Neural cell (in vitro differentiated cells): Measurements from ENCODE around the gene CLHC1. TPM values are rescaled to one million over a fixed set of nuclear protein-coding genes. Genes with fewer than 3 reads are reported as not detected.

Experiments used
- H2AFZ ChIP-seq: fragments of 200-600, 300-800 bp; sonication (generic), shearing (Covaris generic); 2 replicates; pipeline ENCODE4 v1.6.0; 2014; ENCODE audit warnings: low read depth, mild to moderate bottlenecking, antibody characterized with exemption, low read length, moderate library complexity
- H3F3A ChIP-seq: fragments of 200-600 bp; shearing (Covaris generic); 2 replicates; pipeline ENCODE4 v1.6.1; 2016; ENCODE audit warnings: mild to moderate bottlenecking, moderate library complexity, mixed read lengths, antibody characterized with exemption, low read length; ENCODE audit not compliant: insufficient read depth, poor library complexity, severe bottlenecking
- H3K27ac ChIP-seq: fragments of 200-600, 300-800 bp; sonication (generic), shearing (Covaris generic); 2 replicates; pipeline ENCODE4 v1.5.1; 2014; ENCODE audit warnings: mild to moderate bottlenecking, low read length, moderate library complexity
- H3K27me3 ChIP-seq: fragments of 300-800, 200-600 bp; sonication (generic), shearing (Covaris generic); 2 replicates; pipeline ENCODE4 v1.6.0; 2014; ENCODE audit warnings: mild to moderate bottlenecking, low read depth, low read length, moderate library complexity; ENCODE audit not compliant: insufficient read depth
- H3K36me3 ChIP-seq: fragments of 300-800, 200-600 bp; sonication (generic), shearing (Covaris generic); 2 replicates; pipeline ENCODE4 v1.5.1; 2014; ENCODE audit warnings: mild to moderate bottlenecking, antibody characterized with exemption, low read length, moderate library complexity; ENCODE audit not compliant: insufficient read depth
- H3K4me2 ChIP-seq: fragments of 300-800, 200-600 bp; sonication (generic), shearing (Covaris generic); 2 replicates; pipeline ENCODE4 v1.6.0; 2014; ENCODE audit warnings: mild to moderate bottlenecking, low read length
- H3K4me3 ChIP-seq: fragments of 300-800, 200-600 bp; sonication (generic), shearing (Covaris generic); 2 replicates; pipeline ENCODE4 v1.5.1; 2014; ENCODE audit warnings: mild to moderate bottlenecking, low read length, moderate library complexity
- H3K79me2 ChIP-seq: fragments of 200-600 bp; shearing (Covaris generic); replicated peaks from 2 replicates; pipeline ENCODE4 v1.6.0; 2014; ENCODE audit warnings: mild to moderate bottlenecking, low read length, moderate library complexity; ENCODE audit not compliant: insufficient read depth
- H3K9ac ChIP-seq: fragments of 300-800, 200-600 bp; sonication (generic), shearing (Covaris generic); 2 replicates; pipeline ENCODE4 v1.6.1; 2016; ENCODE audit warnings: mild to moderate bottlenecking, low read length, mixed read lengths
- H3K9me2 ChIP-seq: fragments of 200-600 bp; shearing (Covaris generic); 2 replicates; pipeline ENCODE4 v1.6.1; 2016; ENCODE audit warnings: mild to moderate bottlenecking, low read length, mixed read lengths; ENCODE audit not compliant: insufficient read depth
- H3K9me3 ChIP-seq: fragments of 200-600, 300-800 bp; sonication (generic), shearing (Covaris generic); 2 replicates; pipeline ENCODE4 v1.6.1; 2016; ENCODE audit warnings: mild to moderate bottlenecking, mixed run types, low read length, moderate library complexity, mixed read lengths
- H4K20me1 ChIP-seq: fragments of 200-600 bp; shearing (Covaris generic); 2 replicates; pipeline ENCODE4 v1.6.1; 2016; ENCODE audit warnings: mild to moderate bottlenecking, mixed run types; ENCODE audit not compliant: insufficient read depth
- CTCF ChIP-seq: fragments of 450-650 bp; IDR thresholded peaks from 2 replicates; pipeline ENCODE4 v1.5.1; 2014; ENCODE audit warnings: antibody characterized with exemption, mild to moderate bottlenecking, moderate library complexity; ENCODE audit not compliant: poor library complexity, severe bottlenecking
- EP300 ChIP-seq: fragments of 450-650 bp; conservative IDR thresholded peaks from 2 replicates; pipeline ENCODE4 v1.6.1; 2014; ENCODE audit warnings: antibody characterized with exemption, mild to moderate bottlenecking, moderate library complexity; ENCODE audit not compliant: poor library complexity, severe bottlenecking
- EZH2 ChIP-seq: fragments of 200-600, 300-800 bp; shearing (Covaris generic), sonication (generic); IDR thresholded peaks from 2 replicates; pipeline ENCODE4 v1.6.1; 2014; ENCODE audit warnings: antibody characterized with exemption, low read length, borderline replicate concordance, mild to moderate bottlenecking; ENCODE audit not compliant: insufficient read depth, poor library complexity, severe bottlenecking
- MXI1 ChIP-seq: fragments of 450-650 bp; conservative IDR thresholded peaks from 2 replicates; pipeline ENCODE4 v1.6.1; 2014; ENCODE audit warnings: antibody characterized with exemption, mild to moderate bottlenecking; ENCODE audit not compliant: poor library complexity, severe bottlenecking
- POLR2AphosphoS5 ChIP-seq: IDR thresholded peaks from 2 replicates; pipeline ENCODE4 v1.6.1; 2012
- RAD21 ChIP-seq: fragments of 450-650 bp; conservative IDR thresholded peaks from 2 replicates; pipeline ENCODE4 v1.6.1; 2014; ENCODE audit warnings: antibody characterized with exemption, mild to moderate bottlenecking, moderate library complexity
- REST ChIP-seq: IDR thresholded peaks from 2 replicates; pipeline ENCODE4 v1.6.1; 2012; ENCODE audit warnings: borderline replicate concordance
- SMC3 ChIP-seq: fragments of 450-650 bp; conservative IDR thresholded peaks from 2 replicates; pipeline ENCODE4 v1.6.1; 2014; ENCODE audit warnings: antibody characterized with exemption, mild to moderate bottlenecking, moderate library complexity; ENCODE audit not compliant: poor library complexity
- TAF1 ChIP-seq: IDR thresholded peaks from 2 replicates; pipeline ENCODE4 v1.6.1; 2012; ENCODE audit warnings: low read depth
- polyA plus RNA-seq: library from polyadenylated mRNA; depleted of rRNA; stranded (reverse); fragments of >200 nt; gene quantifications from 2 replicates; pipeline ENCODE4 v1.2.3, GENCODE V29; 2014

CLHC1 gene
- polyA plus RNA-seq, 1 donor from 2014 or later = 43.6 TPM

GRCh38 chr2:55204950-55205349 lies 27.1 kb downstream of the CLHC1 start:
- H3K9ac ChIP-seq = no peak overlapping the region
- H3K36me3 ChIP-seq = no peaks in the 10 kb centered on the region

GRCh38 chr2:55204536-55204935 lies 27.6 kb downstream of the CLHC1 start:
- no peaks in the 10 kb centered on the region for H3K79me2 ChIP-seq
- TF ChIP-seq SMC3 = no peak
- TF ChIP-seq MXI1 = no peak
- TF ChIP-seq CTCF = no peak
- no peak for TF ChIP-seq RAD21
- TF ChIP-seq REST = no peak
- no peak for TF ChIP-seq EP300
- no peak for TF ChIP-seq TAF1
- no peak for TF ChIP-seq POLR2AphosphoS5
- no peak for TF ChIP-seq EZH2
- H3K9me2 ChIP-seq = no peaks in the 10 kb centered on the region
- H3F3A ChIP-seq = no peaks in the 10 kb centered on the region
- H3K27ac ChIP-seq = no peak overlapping the region
- no peaks in the 10 kb centered on the region for H3K9me3 ChIP-seq
- H3K4me3 ChIP-seq = no peak overlapping the region
- H3K9ac ChIP-seq = no peak overlapping the region
- H4K20me1 ChIP-seq = no peaks in the 10 kb centered on the region
- H3K27me3 ChIP-seq = no peaks in the 10 kb centered on the region
- H3K4me2 ChIP-seq = no peak overlapping the region
- H2AFZ ChIP-seq = no peak overlapping the region
- peaks cover 4% of the 10 kb centered on the region for H3K36me3 ChIP-seq

More at GRCh38 chr2:55204950-55205349, 27.1 kb downstream of the CLHC1 start:
- no peak for TF ChIP-seq RAD21
- H3K9me2 ChIP-seq = no peaks in the 10 kb centered on the region
- no peak overlapping the region for H3K27ac ChIP-seq
- no peaks in the 10 kb centered on the region for H4K20me1 ChIP-seq
- no peaks in the 10 kb centered on the region for H3K27me3 ChIP-seq
- no peak overlapping the region for H3K4me3 ChIP-seq
- no peaks in the 10 kb centered on the region for H3K9me3 ChIP-seq
- H3K4me2 ChIP-seq = no peak overlapping the region
- no peaks in the 10 kb centered on the region for H3F3A ChIP-seq
- H3K79me2 ChIP-seq = no peaks in the 10 kb centered on the region
- H2AFZ ChIP-seq = no peak overlapping the region

- no peak overlapping the region for H2AFZ ChIP-seq
- no peak for TF ChIP-seq CTCF
- no peak for TF ChIP-seq SMC3
- TF ChIP-seq REST = no peak
- no peak for TF ChIP-seq MXI1
- no peak for TF ChIP-seq EZH2
- no peak for TF ChIP-seq POLR2AphosphoS5
- TF ChIP-seq EP300 = no peak
- TF ChIP-seq TAF1 = no peak
- no peak overlapping the region for H3K9ac ChIP-seq
- H3K4me2 ChIP-seq = no peak overlapping the region
- H3K9me3 ChIP-seq = peaks cover 3% of the 10 kb centered on the region
- H3F3A ChIP-seq = no peaks in the 10 kb centered on the region
- no peaks in the 10 kb centered on the region for H3K79me2 ChIP-seq
- H3K27ac ChIP-seq = no peak overlapping the region
- no peak overlapping the region for H3K4me3 ChIP-seq
- H3K27me3 ChIP-seq = no peaks in the 10 kb centered on the region
- peaks cover 4% of the 10 kb centered on the region for H3K36me3 ChIP-seq
- no peaks in the 10 kb centered on the region for H3K9me2 ChIP-seq
- H4K20me1 ChIP-seq = no peaks in the 10 kb centered on the region
Measured at GRCh38 chr2:55200416-55200815, 31.7 kb downstream of the CLHC1 start.
